Liver (tissue), 3 donors: Measurements from ENCODE around the gene LPGAT1.

Source experiments
- CTCF ChIP-seq: fragments of 150-350 bp; IDR thresholded peaks from 2 replicates; pipeline ENCODE4 v1.5.1; 2017; ENCODE audit warnings: improper control_type of control experiment, low read depth, low read length; ENCODE audit not compliant: missing input control
- EGR1 ChIP-seq, 2 donors: IDR thresholded peaks; 2 replicates each; pipeline ENCODE4 v1.6.1; 2016 to 2018; ENCODE audit warnings: antibody characterized with exemption in 2 of 2, low read depth in 2 of 2
- FOXA1 ChIP-seq: IDR thresholded peaks from 2 replicates; pipeline ENCODE4 v1.6.1; 2016; ENCODE audit warnings: antibody characterized with exemption
- FOXA2 ChIP-seq: IDR thresholded peaks from 2 replicates; pipeline ENCODE4 v1.6.1; 2016; ENCODE audit warnings: antibody characterized with exemption
- GABPA ChIP-seq, 2 donors: IDR thresholded peaks in 1 of 2; conservative IDR thresholded peaks in 1 of 2; 2 replicates each; pipeline ENCODE4 v1.6.1; 2016; ENCODE audit warnings: antibody characterized with exemption in 2 of 2, mild to moderate bottlenecking in 1 of 2, moderate library complexity in 1 of 2
- HNF4A ChIP-seq, 2 donors: conservative IDR thresholded peaks; 2 replicates each; pipeline ENCODE4 v1.6.1; 2016; ENCODE audit warnings: antibody characterized with exemption in 2 of 2, mild to moderate bottlenecking in 2 of 2
- HNF4G ChIP-seq: IDR thresholded peaks from 2 replicates; pipeline ENCODE4 v1.6.1; 2016; ENCODE audit warnings: antibody characterized with exemption
- JUND ChIP-seq, 2 donors: IDR thresholded peaks; 2 replicates each; pipeline ENCODE4 v1.6.1; 2016; ENCODE audit warnings: antibody characterized with exemption in 2 of 2
- MAX ChIP-seq: IDR thresholded peaks from 2 replicates; pipeline ENCODE4 v1.6.1; 2016; ENCODE audit warnings: antibody characterized with exemption
- RAD21 ChIP-seq, 2 donors: IDR thresholded peaks; 2 replicates each; pipeline ENCODE4 v1.6.1; 2016; ENCODE audit warnings: antibody characterized with exemption in 2 of 2, mild to moderate bottlenecking in 2 of 2
- TAF1 ChIP-seq: conservative IDR thresholded peaks from 2 replicates; pipeline ENCODE4 v1.6.1; 2016; ENCODE audit warnings: antibody characterized with exemption, mild to moderate bottlenecking
- YY1 ChIP-seq: IDR thresholded peaks from 2 replicates; pipeline ENCODE4 v1.6.1; 2016; ENCODE audit warnings: antibody characterized with exemption, mild to moderate bottlenecking
- TF ChIP-seq, protein P1 (sequence below): IDR thresholded peaks from 2 replicates; pipeline ENCODE4 v1.6.1; 2016; ENCODE audit warnings: antibody characterized with exemption
- TF ChIP-seq, protein P2 (sequence below): IDR thresholded peaks from 2 replicates; pipeline ENCODE4 v1.6.1; 2016; ENCODE audit warnings: antibody characterized with exemption, mild to moderate bottlenecking
- donor health status: healthy.
- donor health status: healthy.

DNA sequence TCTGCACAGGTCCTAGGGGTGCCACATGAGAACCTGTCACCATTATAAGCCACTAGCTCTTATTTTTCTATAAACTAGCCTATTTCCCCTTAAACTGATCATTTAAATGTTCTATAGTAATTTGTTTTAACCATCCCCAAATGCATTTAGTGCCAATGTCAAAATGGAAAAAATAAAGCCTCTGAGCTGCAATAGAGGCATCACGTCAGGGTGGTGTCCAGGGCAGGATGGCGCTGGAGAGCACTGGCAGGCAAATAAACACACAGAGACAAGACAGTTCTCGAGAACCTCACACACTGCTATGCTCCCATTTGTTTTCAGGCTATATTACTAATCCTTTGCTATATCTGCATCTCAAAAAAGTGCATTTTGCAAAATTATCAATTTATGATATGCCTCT is 81.8 kb downstream of the LPGAT1 start:
- TF ChIP-seq CTCF: no peak
- TF ChIP-seq, protein P1, sequence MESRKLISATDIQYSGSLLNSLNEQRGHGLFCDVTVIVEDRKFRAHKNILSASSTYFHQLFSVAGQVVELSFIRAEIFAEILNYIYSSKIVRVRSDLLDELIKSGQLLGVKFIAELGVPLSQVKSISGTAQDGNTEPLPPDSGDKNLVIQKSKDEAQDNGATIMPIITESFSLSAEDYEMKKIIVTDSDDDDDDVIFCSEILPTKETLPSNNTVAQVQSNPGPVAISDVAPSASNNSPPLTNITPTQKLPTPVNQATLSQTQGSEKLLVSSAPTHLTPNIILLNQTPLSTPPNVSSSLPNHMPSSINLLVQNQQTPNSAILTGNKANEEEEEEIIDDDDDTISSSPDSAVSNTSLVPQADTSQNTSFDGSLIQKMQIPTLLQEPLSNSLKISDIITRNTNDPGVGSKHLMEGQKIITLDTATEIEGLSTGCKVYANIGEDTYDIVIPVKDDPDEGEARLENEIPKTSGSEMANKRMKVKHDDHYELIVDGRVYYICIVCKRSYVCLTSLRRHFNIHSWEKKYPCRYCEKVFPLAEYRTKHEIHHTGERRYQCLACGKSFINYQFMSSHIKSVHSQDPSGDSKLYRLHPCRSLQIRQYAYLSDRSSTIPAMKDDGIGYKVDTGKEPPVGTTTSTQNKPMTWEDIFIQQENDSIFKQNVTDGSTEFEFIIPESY: no peak
- no peak for TF ChIP-seq HNF4G
- TF ChIP-seq HNF4A (conservative IDR thresholded peaks at IDR 0.05): no peak
- TF ChIP-seq YY1: no peak
- TF ChIP-seq FOXA1: no peak
- TF ChIP-seq, protein P2, sequence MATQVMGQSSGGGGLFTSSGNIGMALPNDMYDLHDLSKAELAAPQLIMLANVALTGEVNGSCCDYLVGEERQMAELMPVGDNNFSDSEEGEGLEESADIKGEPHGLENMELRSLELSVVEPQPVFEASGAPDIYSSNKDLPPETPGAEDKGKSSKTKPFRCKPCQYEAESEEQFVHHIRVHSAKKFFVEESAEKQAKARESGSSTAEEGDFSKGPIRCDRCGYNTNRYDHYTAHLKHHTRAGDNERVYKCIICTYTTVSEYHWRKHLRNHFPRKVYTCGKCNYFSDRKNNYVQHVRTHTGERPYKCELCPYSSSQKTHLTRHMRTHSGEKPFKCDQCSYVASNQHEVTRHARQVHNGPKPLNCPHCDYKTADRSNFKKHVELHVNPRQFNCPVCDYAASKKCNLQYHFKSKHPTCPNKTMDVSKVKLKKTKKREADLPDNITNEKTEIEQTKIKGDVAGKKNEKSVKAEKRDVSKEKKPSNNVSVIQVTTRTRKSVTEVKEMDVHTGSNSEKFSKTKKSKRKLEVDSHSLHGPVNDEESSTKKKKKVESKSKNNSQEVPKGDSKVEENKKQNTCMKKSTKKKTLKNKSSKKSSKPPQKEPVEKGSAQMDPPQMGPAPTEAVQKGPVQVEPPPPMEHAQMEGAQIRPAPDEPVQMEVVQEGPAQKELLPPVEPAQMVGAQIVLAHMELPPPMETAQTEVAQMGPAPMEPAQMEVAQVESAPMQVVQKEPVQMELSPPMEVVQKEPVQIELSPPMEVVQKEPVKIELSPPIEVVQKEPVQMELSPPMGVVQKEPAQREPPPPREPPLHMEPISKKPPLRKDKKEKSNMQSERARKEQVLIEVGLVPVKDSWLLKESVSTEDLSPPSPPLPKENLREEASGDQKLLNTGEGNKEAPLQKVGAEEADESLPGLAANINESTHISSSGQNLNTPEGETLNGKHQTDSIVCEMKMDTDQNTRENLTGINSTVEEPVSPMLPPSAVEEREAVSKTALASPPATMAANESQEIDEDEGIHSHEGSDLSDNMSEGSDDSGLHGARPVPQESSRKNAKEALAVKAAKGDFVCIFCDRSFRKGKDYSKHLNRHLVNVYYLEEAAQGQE: no peak
- no peak for TF ChIP-seq JUND (IDR thresholded peaks at IDR 0.05)
- no peak for TF ChIP-seq FOXA2
- TF ChIP-seq RAD21 (IDR thresholded peaks at IDR 0.05): no peak
- TF ChIP-seq MAX: no peak
- TF ChIP-seq EGR1 (IDR thresholded peaks at IDR 0.05; ENCODE audit: low read depth in 2 of 2): no peak
- no peak for TF ChIP-seq TAF1
- TF ChIP-seq GABPA (IDR thresholded peaks at IDR 0.05 in 1 of 2, conservative IDR thresholded peaks at IDR 0.05 in 1 of 2): no peak
